ENCODE measurements around the gene ERGIC1.

The ERGIC1 gene

GRCh38 chr5:172828911-172829431 lies 5.1 kb upstream of the ERGIC1 start:
- TF ChIP-seq CTCF (IDR thresholded peaks at IDR 0.05), result no peak

GRCh38 chr5:172830275-172830799 lies 3.7 kb upstream of the ERGIC1 start:
- TF ChIP-seq CTCF (IDR thresholded peaks at IDR 0.05), result no peak

- no peak for TF ChIP-seq CTCF (IDR thresholded peaks at IDR 0.05)
Measured at GRCh38 chr5:172830876-172831662, 3.0 kb upstream of the ERGIC1 start.

GRCh38 chr5:172832383-172833315 lies 1.4 kb upstream of the ERGIC1 start:
- no peak for TF ChIP-seq CTCF (IDR thresholded peaks at IDR 0.05)

- TF ChIP-seq CTCF (IDR thresholded peaks at IDR 0.05), result no peak
Measured at GRCh38 chr5:172833372-172833685, 722 bp upstream of the ERGIC1 start.

GRCh38 chr5:172834415-172835289 lies 601 bp downstream of the ERGIC1 start:
- no peak for TF ChIP-seq CTCF (IDR thresholded peaks at IDR 0.05)
